ENCODE results near the gene WDR3. TPM values are rescaled to one million over a fixed set of nuclear protein-coding genes. Genes with fewer than 3 reads are reported as not detected.

The WDR3 gene
- polyA plus RNA-seq, 3 donors = 4.8 to 14.8 (median 7.2) TPM

GRCh38 chr1:117930484-117930883 is 945 bp downstream of the WDR3 start:
- WGBS, 3 donors = 2 to 5% (median 4%) methylated on average over 6 of the region's 6 CpGs
- no peak overlapping the region for H3K27ac ChIP-seq (ENCODE audit: low read depth, low read length)

GRCh38 chr1:117932576-117932975 is 3.0 kb downstream of the WDR3 start:
- 70 to 97% (median 97%) methylated on average over 4 of the region's 4 CpGs for WGBS, 3 donors

GRCh38 chr1:117933769-117934168 is 4.2 kb downstream of the WDR3 start:
- no peak overlapping the region for H3K27ac ChIP-seq (ENCODE audit: low read depth, low read length)
- 88 to 89% (median 89%) methylated on average over 2 of the region's 2 CpGs for WGBS, 3 donors

More at GRCh38 chr1:117932576-117932975, 3.0 kb downstream of the WDR3 start:
- H3K27ac ChIP-seq (ENCODE audit: low read depth, low read length) = no peak overlapping the region

GRCh38 chr1:117942293-117942692 is 12.8 kb downstream of the WDR3 start:
- H3K27ac ChIP-seq (ENCODE audit: low read depth, low read length) = no peak overlapping the region
- WGBS, 3 donors = 94 to 97% (median 95%) methylated on average over 2 of the region's 2 CpGs

GRCh38 chr1:117952386-117952785 is 22.8 kb downstream of the WDR3 start:
- H3K27ac ChIP-seq (ENCODE audit: low read depth, low read length) = no peak overlapping the region
- 78 to 93% (median 93%) methylated on average over 1 of the region's 1 CpG for WGBS, 3 donors

- 55 to 83% (median 60%) methylated on average over 3 of the region's 3 CpGs for WGBS, 3 donors
These were observed 29.8 kb downstream of the WDR3 start for GRCh38 chr1:117959364-117959763.

GRCh38 chr1:117964290-117965038 is 34.9 kb downstream of the WDR3 start:
- H3K27ac ChIP-seq (ENCODE audit: low read depth, low read length) = no peak overlapping the region
- 79 to 90% (median 86%) methylated on average over 3 of the region's 3 CpGs for WGBS, 3 donors

More at GRCh38 chr1:117959364-117959763, 29.8 kb downstream of the WDR3 start:
- H3K27ac ChIP-seq (ENCODE audit: low read depth, low read length) = no peak overlapping the region

GRCh38 chr1:117967477-117967876 is 37.9 kb downstream of the WDR3 start:
- WGBS, 3 donors = 51 to 54% (median 53%) methylated on average over 4 of the region's 4 CpGs
- H3K27ac ChIP-seq (ENCODE audit: low read depth, low read length) = no peak overlapping the region

- WGBS, 3 donors = 0 to 12% (median 0%) methylated on average over 1 of the region's 1 CpG
- H3K27ac ChIP-seq (ENCODE audit: low read depth, low read length) = no peak overlapping the region
These were observed 38.3 kb downstream of the WDR3 start for GRCh38 chr1:117967881-117968280.

- 73 to 88% (median 79%) methylated on average over 9 of the region's 9 CpGs for WGBS, 3 donors
These were observed 40.7 kb downstream of the WDR3 start for GRCh38 chr1:117970252-117970651.

GRCh38 chr1:117971777-117972176 is 42.2 kb downstream of the WDR3 start:
- H3K27ac ChIP-seq (ENCODE audit: low read depth, low read length) = no peak overlapping the region

More at GRCh38 chr1:117970252-117970651, 40.7 kb downstream of the WDR3 start:
- no peak overlapping the region for H3K27ac ChIP-seq (ENCODE audit: low read depth, low read length)

GRCh38 chr1:117976381-117976780 is 46.8 kb downstream of the WDR3 start:
- WGBS, 3 donors = 63 to 82% (median 77%) methylated on average over 3 of the region's 3 CpGs
- no peak overlapping the region for H3K27ac ChIP-seq (ENCODE audit: low read depth, low read length)

GRCh38 chr1:117981455-117982192 is 52.1 kb downstream of the WDR3 start:
- 80 to 89% (median 86%) methylated on average over 5 of the region's 5 CpGs for WGBS, 3 donors

GRCh38 chr1:117985239-117985638 is 55.7 kb downstream of the WDR3 start:
- 63 to 81% (median 72%) methylated on average over 1 of the region's 1 CpG for WGBS, 3 donors
- no peak overlapping the region for H3K27ac ChIP-seq (ENCODE audit: low read depth, low read length)

More at GRCh38 chr1:117981455-117982192, 52.1 kb downstream of the WDR3 start:
- H3K27ac ChIP-seq (ENCODE audit: low read depth, low read length) = no peak overlapping the region

GRCh38 chr1:117985973-117986372 is 56.4 kb downstream of the WDR3 start:
- 66 to 88% (median 67%) methylated on average over 3 of the region's 3 CpGs for WGBS, 3 donors
- H3K27ac ChIP-seq (ENCODE audit: low read depth, low read length) = no peak overlapping the region

- WGBS, 3 donors = 71 to 75% (median 72%) methylated on average over 5 of the region's 5 CpGs
- no peak overlapping the region for H3K27ac ChIP-seq (ENCODE audit: low read depth, low read length)
These were observed 74.8 kb downstream of the WDR3 start for GRCh38 chr1:118004312-118004711.

GRCh38 chr1:118007391-118007790 is 77.9 kb downstream of the WDR3 start:
- 74 to 82% (median 79%) methylated on average over 2 of the region's 2 CpGs for WGBS, 3 donors
- no peak overlapping the region for H3K27ac ChIP-seq (ENCODE audit: low read depth, low read length)

- 79 to 97% (median 95%) methylated on average over 7 of the region's 7 CpGs for whole genome bisulfite sequencing, 3 donors
- H3K27ac ChIP-seq (ENCODE audit: low read depth, low read length) = no peak overlapping the region
These were observed 78.5 kb downstream of the WDR3 start for GRCh38 chr1:118008011-118008410.

- H3K27ac ChIP-seq (ENCODE audit: low read depth, low read length) = no peak overlapping the region
- 93 to 97% (median 95%) methylated on average over 6 of the region's 6 CpGs for WGBS, 3 donors
These were observed 83.1 kb downstream of the WDR3 start for GRCh38 chr1:118012515-118013124.

Data from adipose tissue (tissue), 3 donors.